Measurements from ENCODE around the gene CCDC6. TPM values are rescaled to one million over a fixed set of nuclear protein-coding genes. Genes with fewer than 3 reads are reported as not detected.

Gene CCDC6
- polyA plus RNA-seq, 3 donors = 43.5 to 44.4 (median 43.8) TPM

- no peak for DNase-seq (ENCODE audit: low read depth in 3 of 3, low spot score in 2 of 3)
Measured at GRCh38 chr10:59857049-59857448, 49.3 kb downstream of the CCDC6 start.

- no peak for DNase-seq (ENCODE audit: low read depth in 3 of 3, low spot score in 2 of 3)
Measured at GRCh38 chr10:59856104-59856503, 50.3 kb downstream of the CCDC6 start.

- no peak for DNase-seq (ENCODE audit: low read depth in 3 of 3, low spot score in 2 of 3)
Measured at GRCh38 chr10:59854571-59854970, 51.8 kb downstream of the CCDC6 start.

GRCh38 chr10:59852670-59853069 is 53.7 kb downstream of the CCDC6 start:
- no peak for DNase-seq (ENCODE audit: low read depth in 3 of 3, low spot score in 2 of 3)

- DNase-seq (ENCODE audit: low read depth in 3 of 3, low spot score in 2 of 3) = no peak
Measured at GRCh38 chr10:59851864-59852263, 54.5 kb downstream of the CCDC6 start.

- no peak for DNase-seq (ENCODE audit: low read depth in 3 of 3, low spot score in 2 of 3)
Measured at GRCh38 chr10:59847888-59848287, 58.5 kb downstream of the CCDC6 start.

- no peak for DNase-seq (ENCODE audit: low read depth in 3 of 3, low spot score in 2 of 3)
Measured at GRCh38 chr10:59847326-59847725, 59.0 kb downstream of the CCDC6 start.

- DNase-seq (ENCODE audit: low read depth in 3 of 3, low spot score in 2 of 3) = no peak
Measured at GRCh38 chr10:59844436-59844835, 61.9 kb downstream of the CCDC6 start.

GRCh38 chr10:59843748-59844147 is 62.6 kb downstream of the CCDC6 start:
- DNase-seq (ENCODE audit: low read depth in 3 of 3, low spot score in 2 of 3) = no peak

GRCh38 chr10:59839576-59839975 is 66.8 kb downstream of the CCDC6 start:
- DNase-seq (ENCODE audit: low read depth in 3 of 3, low spot score in 2 of 3) = no peak

GRCh38 chr10:59838085-59838789 is 68.1 kb downstream of the CCDC6 start:
- no peak for DNase-seq (ENCODE audit: low read depth in 3 of 3, low spot score in 2 of 3)

GRCh38 chr10:59833810-59834209 is 72.5 kb downstream of the CCDC6 start:
- DNase-seq (ENCODE audit: low read depth in 3 of 3, low spot score in 2 of 3) = no peak

- no peak for DNase-seq (ENCODE audit: low read depth in 3 of 3, low spot score in 2 of 3)
Measured at GRCh38 chr10:59832506-59832905, 73.8 kb downstream of the CCDC6 start.

GRCh38 chr10:59831658-59832503 is 74.5 kb downstream of the CCDC6 start:
- DNase-seq (ENCODE audit: low read depth in 3 of 3, low spot score in 2 of 3) = no peak

GRCh38 chr10:59830601-59831259 is 75.6 kb downstream of the CCDC6 start:
- peak in 1 of 3 donors; percentile 13 for DNase-seq (ENCODE audit: low read depth in 3 of 3, low spot score in 2 of 3)

GRCh38 chr10:59829601-59830000 is 76.8 kb downstream of the CCDC6 start:
- no peak for DNase-seq (ENCODE audit: low read depth in 3 of 3, low spot score in 2 of 3)

GRCh38 chr10:59829024-59829423 is 77.3 kb downstream of the CCDC6 start:
- DNase-seq (ENCODE audit: low read depth in 3 of 3, low spot score in 2 of 3) = no peak

- DNase-seq (ENCODE audit: low read depth in 3 of 3, low spot score in 2 of 3) = no peak
Measured at GRCh38 chr10:59825932-59826331, 80.4 kb downstream of the CCDC6 start.

GRCh38 chr10:59823751-59824150 is 82.6 kb downstream of the CCDC6 start:
- no peak for DNase-seq (ENCODE audit: low read depth in 3 of 3, low spot score in 2 of 3)

GRCh38 chr10:59823111-59823510 is 83.2 kb downstream of the CCDC6 start:
- no peak for DNase-seq (ENCODE audit: low read depth in 3 of 3, low spot score in 2 of 3)

GRCh38 chr10:59820471-59820870 is 85.9 kb downstream of the CCDC6 start:
- no peak for DNase-seq (ENCODE audit: low read depth in 3 of 3, low spot score in 2 of 3)

GRCh38 chr10:59819683-59820082 is 86.7 kb downstream of the CCDC6 start:
- DNase-seq (ENCODE audit: low read depth in 3 of 3, low spot score in 2 of 3) = no peak

All from right renal cortex interstitium (tissue), 3 donors.